IMR-90 (cell line): ENCODE data around the gene DSE. TPM values are rescaled to one million over a fixed set of nuclear protein-coding genes. Genes with fewer than 3 reads are reported as not detected.

Source experiments
- ATAC-seq: fragments of 200-7000 bp; cut with Tn5 transposase; 2 replicates; pipeline ENCODE4 v1.9.1; 2020; ENCODE audit warnings: low read depth, mild to moderate bottlenecking, moderate library complexity
- BruUV-seq: library from RNA; stranded (reverse); fragments of 400-500 nt; replicated peaks from 2 replicates; lab custom pipeline; 2021; lab: Mats Ljungman, UMichigan
- CTCF ChIA-PET: fragments of 300-600 bp; formaldehyde crosslinking; extraction: SDS; loops from one replicate; lab custom pipeline; 2021; ENCODE audit warnings: antibody characterized with exemption; lab: Yijun Ruan, JAX
- POLR2A ChIA-PET: fragments of 300-600 bp; sonication (Branson Sonifier 250); formaldehyde crosslinking; loops from one replicate; lab custom pipeline; 2022; ENCODE audit warnings: antibody characterized with exemption; ENCODE audit not compliant: unreplicated experiment; lab: Charles Lee
- DNase-seq: peaks from one replicate; pipeline ENCODE4 v3.0.0; 2013
- H2AFZ ChIP-seq: replicated peaks from 2 replicates; pipeline ENCODE3; 2013; ENCODE audit warnings: low read length, mild to moderate bottlenecking; ENCODE audit not compliant: poor library complexity
- H2AK5ac ChIP-seq: 2 replicates; pipeline ENCODE4 v1.6.1; 2013; ENCODE audit warnings: low read depth, low read length, inconsistent platforms
- H2AK9ac ChIP-seq: replicated peaks from 2 replicates; pipeline ENCODE3; 2013; ENCODE audit warnings: mild to moderate bottlenecking, low read depth, low read length, moderate library complexity; ENCODE audit not compliant: poor library complexity
- H2BK120ac ChIP-seq: 2 replicates; pipeline ENCODE4 v1.6.1; 2013; ENCODE audit warnings: low read depth, low read length, inconsistent platforms
- H2BK15ac ChIP-seq: 3 replicates; pipeline ENCODE4 v1.6.1; 2013; ENCODE audit warnings: low read depth, low read length, inconsistent platforms
- H2BK20ac ChIP-seq: 2 replicates; pipeline ENCODE4 v1.6.1; 2013; ENCODE audit warnings: low read depth, mild to moderate bottlenecking, inconsistent platforms, low read length, moderate library complexity
- H2BK5ac ChIP-seq: 2 replicates; pipeline ENCODE4 v1.6.1; 2013; ENCODE audit warnings: mild to moderate bottlenecking, low read depth, low read length, inconsistent platforms; ENCODE audit not compliant: poor library complexity, severe bottlenecking
- H3K14ac ChIP-seq: replicated peaks from 2 replicates; pipeline ENCODE4 v1.6.1; 2013; ENCODE audit warnings: low read depth, low read length, inconsistent platforms
- H3K18ac ChIP-seq: 2 replicates; pipeline ENCODE4 v1.6.1; 2013; ENCODE audit warnings: low read depth, low read length, control low read depth
- H3K23ac ChIP-seq: 2 replicates; pipeline ENCODE4 v1.6.1; 2013; ENCODE audit warnings: low read depth, low read length, inconsistent platforms
- H3K27ac ChIP-seq: 2 replicates; pipeline ENCODE4 v1.5.1; 2013; ENCODE audit warnings: mild to moderate bottlenecking, control low read depth, low read length; ENCODE audit not compliant: insufficient read depth
- H3K27me3 ChIP-seq: 2 replicates; pipeline ENCODE4 v1.6.1; 2013; ENCODE audit warnings: low read length; ENCODE audit not compliant: control insufficient read depth, insufficient read depth
- H3K36me3 ChIP-seq: 2 replicates; pipeline ENCODE4 v1.6.1; 2013; ENCODE audit warnings: low read length, mixed read lengths; ENCODE audit not compliant: control insufficient read depth, insufficient read depth
- H3K4ac ChIP-seq: 2 replicates; pipeline ENCODE4 v1.6.1; 2013; ENCODE audit warnings: low read depth, low read length, inconsistent platforms
- H3K4me1 ChIP-seq: 2 replicates; pipeline ENCODE4 v1.6.1; 2013; ENCODE audit warnings: low read length, mixed read lengths; ENCODE audit not compliant: control insufficient read depth, insufficient read depth
- H3K4me2 ChIP-seq: 2 replicates; pipeline ENCODE4 v1.6.1; 2013; ENCODE audit warnings: low read depth, mild to moderate bottlenecking, control low read depth, low read length, moderate library complexity
- H3K4me3 ChIP-seq: 2 replicates; pipeline ENCODE4 v1.5.1; 2013; ENCODE audit warnings: low read depth, mild to moderate bottlenecking, control low read depth, low read length, moderate library complexity; ENCODE audit not compliant: insufficient read depth
- H3K56ac ChIP-seq: 2 replicates; pipeline ENCODE4 v1.6.1; 2013; ENCODE audit warnings: low read length, inconsistent platforms; ENCODE audit not compliant: insufficient read depth; ENCODE audit errors: extremely low read depth
- H3K79me1 ChIP-seq, 2 experiments: 2 replicates each; pipeline ENCODE4 v1.6.1; 2013; ENCODE audit warnings: low read length in 2 of 2, inconsistent platforms in 1 of 2, low read depth in 1 of 2
- H3K9ac ChIP-seq: 2 replicates; pipeline ENCODE4 v1.6.1; 2013; ENCODE audit warnings: low read depth, low read length, control low read depth
- H3K9me1 ChIP-seq: 2 replicates; pipeline ENCODE4 v1.6.1; 2013; ENCODE audit warnings: low read length, inconsistent platforms; ENCODE audit not compliant: insufficient read depth
- H3K9me3 ChIP-seq: 2 replicates; pipeline ENCODE4 v1.6.1; 2013; ENCODE audit warnings: low read length; ENCODE audit not compliant: control insufficient read depth, insufficient read depth
- H4K20me1 ChIP-seq: 2 replicates; pipeline ENCODE4 v1.6.1; 2013; ENCODE audit warnings: low read length, inconsistent platforms; ENCODE audit not compliant: insufficient read depth
- H4K5ac ChIP-seq: 2 replicates; pipeline ENCODE4 v1.6.1; 2013; ENCODE audit warnings: mild to moderate bottlenecking, low read depth, low read length, control low read depth
- H4K8ac ChIP-seq, 2 experiments: 2 replicates each; pipeline ENCODE4 v1.6.1; 2013; ENCODE audit warnings: low read depth in 2 of 2, low read length in 2 of 2, control low read depth in 1 of 2, inconsistent platforms in 1 of 2
- H4K91ac ChIP-seq: 2 replicates; pipeline ENCODE4 v1.6.1; 2013; ENCODE audit warnings: low read depth, low read length, inconsistent platforms; ENCODE audit not compliant: insufficient read depth
- CEBPB ChIP-seq: IDR thresholded peaks from 2 replicates; pipeline ENCODE4 v1.6.1; 2012; ENCODE audit warnings: low read depth, low read length, improper control_type of control experiment
- CHD1 ChIP-seq: IDR thresholded peaks from 2 replicates; pipeline ENCODE4 v1.6.1; 2012; ENCODE audit warnings: low read depth, low read length, improper control_type of control experiment
- CTCF ChIP-seq: conservative IDR thresholded peaks from 2 replicates; pipeline ENCODE4 v1.5.1; 2012; ENCODE audit warnings: mild to moderate bottlenecking, low read depth, low read length, improper control_type of control experiment
- ELK1 ChIP-seq: fragments of 150-350 bp; IDR thresholded peaks from 2 replicates; pipeline ENCODE4 v1.6.1; 2016; ENCODE audit warnings: low read depth, mild to moderate bottlenecking, low read length, moderate library complexity, borderline replicate concordance
- FOS ChIP-seq: fragments of 150-350 bp; IDR thresholded peaks from 2 replicates; pipeline ENCODE4 v1.6.1; 2016; ENCODE audit warnings: low read depth, low read length
- MAFK ChIP-seq: IDR thresholded peaks from 2 replicates; pipeline ENCODE4 v1.6.1; 2012; ENCODE audit warnings: low read depth, low read length, improper control_type of control experiment
- MAZ ChIP-seq: IDR thresholded peaks from 2 replicates; pipeline ENCODE4 v1.6.1; 2012; ENCODE audit warnings: low read depth, mild to moderate bottlenecking, low read length, improper control_type of control experiment, moderate library complexity, borderline replicate concordance
- MXI1 ChIP-seq: IDR thresholded peaks from 2 replicates; pipeline ENCODE4 v1.6.1; 2012; ENCODE audit warnings: low read depth, mild to moderate bottlenecking, low read length, moderate library complexity, borderline replicate concordance
- NFE2L2 ChIP-seq: fragments of 150-350 bp; IDR thresholded peaks from 2 replicates; pipeline ENCODE4 v1.6.1; 2016; ENCODE audit warnings: low read depth, mild to moderate bottlenecking, low read length
- POLR2A ChIP-seq: IDR thresholded peaks from 2 replicates; pipeline ENCODE4 v1.6.1; 2012; ENCODE audit warnings: mild to moderate bottlenecking, low read depth, low read length
- RAD21 ChIP-seq: IDR thresholded peaks from 2 replicates; pipeline ENCODE4 v1.6.1; 2012; ENCODE audit warnings: low read length, improper control_type of control experiment
- RCOR1 ChIP-seq: IDR thresholded peaks from 2 replicates; pipeline ENCODE4 v1.6.1; 2012; ENCODE audit warnings: mild to moderate bottlenecking, low read length, improper control_type of control experiment; ENCODE audit not compliant: insufficient replicate concordance
- RFX5 ChIP-seq: IDR thresholded peaks from 2 replicates; pipeline ENCODE4 v1.8.0; 2012; ENCODE audit warnings: low read depth, mild to moderate bottlenecking, low read length, moderate library complexity
- SMC3 ChIP-seq: fragments of 150-350 bp; IDR thresholded peaks from 2 replicates; pipeline ENCODE4 v1.6.1; 2016; ENCODE audit warnings: low read depth, mild to moderate bottlenecking, antibody characterized with exemption, low read length, moderate library complexity
- WGBS, 2 experiments: methylation state at CpG; one replicate each; pipeline versions ENCODE4 v1.1.5 to v1.1.7; 2013; ENCODE audit warnings: missing lambda C conversion rate in 2 of 2; ENCODE audit not compliant: insufficient read length in 1 of 2; ENCODE audit errors: extremely low coverage in 2 of 2; 5-methylcytosine and 5-hydroxymethylcytosine counted together
- dilution Hi-C: fragments of 300-500 bp; cut with HindIII; formaldehyde crosslinking; loops from one replicate; pipeline ENCODE4 v1.14.3; 2018; ENCODE audit warnings: low sequenced_read_pairs; ENCODE audit not compliant: unreplicated experiment
- in situ Hi-C: fragments of 300-500 bp; cut with MboI; formaldehyde crosslinking; loops from 3 replicates; pipeline ENCODE4 v1.14.3; 2019; ENCODE audit warnings: low sequenced_read_pairs, inconsistent platforms, mixed read lengths
- intact Hi-C: fragments of 100-400 bp; cut with micrococcal nuclease; formaldehyde crosslinking; loops from 2 replicates; pipeline ENCODE4 v1.10.0; 2022
- polyA plus RNA-seq, 3 experiments: library from polyadenylated mRNA; depleted of rRNA; stranded (reverse); fragments of >200 nt; gene quantifications; 2 replicates each; pipeline ENCODE4 v1.2.3, GENCODE V29; 2012; ENCODE audit warnings: low replicate concordance in 1 of 3
- total RNA-seq: library from RNA; depleted of rRNA; stranded (reverse); fragments of >200 nt; gene quantifications from 2 replicates; pipeline ENCODE4 v1.2.3, GENCODE V29; 2012
- TF ChIP-seq, protein P1 (sequence below): fragments of 150-350 bp; IDR thresholded peaks from 2 replicates; pipeline ENCODE4 v1.6.1; 2017; ENCODE audit warnings: mild to moderate bottlenecking, antibody characterized with exemption, low read length, low read depth

Gene DSE
- total and polyA plus RNA-seq, 2 of the 4 experiments (the other 2 are of a cell fraction), result 48.0 to 154 TPM

- Histone ChIP-seq H2AFZ (no peak overlapping the region), H3K23ac (peak overlapping the region; percentile 16; the same call in 1 of the 2 replicates), H3K9me3 (no peaks in the 10 kb centered on the region), H3K4me1 (peaks cover 7% of the 10 kb centered on the region), H3K4me2 (no peak overlapping the region; the same call in 1 of the 2 replicates), H4K91ac (no peak overlapping the region; the same call in 1 of the 2 replicates), H4K5ac (peak overlapping the region; percentile 79; the same call in 1 of the 2 replicates), H3K4me3 (no peak overlapping the region), H3K9ac (no peak overlapping the region), H3K27ac (no peak overlapping the region), H2BK5ac (peak overlapping the region; percentile 21), H3K56ac (no peak overlapping the region), H4K8ac (0 out of 4 replicates have a peak overlapping the region, but pooled peaks of 1 of the 2 experiments have one; percentile 35), H3K36me3 (no peaks in the 10 kb centered on the region), H2BK120ac (peak overlapping the region; percentile 79; the same call in 1 of the 2 replicates), H3K79me1 (no peaks in the 10 kb centered on the region), H3K14ac (peak overlapping the region; percentile 37; the same call in 1 of the 2 replicates), H2BK20ac (peak overlapping the region; percentile 69; the same call in 1 of the 2 replicates), H3K27me3 (no peaks in the 10 kb centered on the region), H2BK15ac (0 out of 3 replicates have a peak overlapping the region, but pooled peaks have one; percentile 2), H3K18ac (peak overlapping the region; percentile 98; the same call in 1 of the 2 replicates), H2AK5ac (no peak overlapping the region), H2AK9ac (no peak overlapping the region), H3K9me1 (no peaks in the 10 kb centered on the region), H4K20me1 (no peaks in the 10 kb centered on the region), H3K4ac (peak overlapping the region; percentile 37; the same call in 1 of the 2 replicates)
- in situ Hi-C loops, result no loop called here
- POLR2A ChIA-PET, result no interaction called here
- WGBS, 2 experiments, result no CpG with 5 or more reads among the region's 1 CpG
- ATAC-seq (no peak), DNase-seq (no peak)
- intact Hi-C loops, result no loop called here
- no peak for TF ChIP-seq NFE2L2
- TF ChIP-seq, protein P1, sequence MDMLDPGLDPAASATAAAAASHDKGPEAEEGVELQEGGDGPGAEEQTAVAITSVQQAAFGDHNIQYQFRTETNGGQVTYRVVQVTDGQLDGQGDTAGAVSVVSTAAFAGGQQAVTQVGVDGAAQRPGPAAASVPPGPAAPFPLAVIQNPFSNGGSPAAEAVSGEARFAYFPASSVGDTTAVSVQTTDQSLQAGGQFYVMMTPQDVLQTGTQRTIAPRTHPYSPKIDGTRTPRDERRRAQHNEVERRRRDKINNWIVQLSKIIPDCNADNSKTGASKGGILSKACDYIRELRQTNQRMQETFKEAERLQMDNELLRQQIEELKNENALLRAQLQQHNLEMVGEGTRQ, result no peak
- no peak for TF ChIP-seq SMC3
- TF ChIP-seq CHD1, result no peak
- TF ChIP-seq ELK1, result no peak
- no peak for TF ChIP-seq RCOR1
- TF ChIP-seq MAZ, result no peak
- no peak for TF ChIP-seq CTCF
- TF ChIP-seq CEBPB, result no peak
- TF ChIP-seq RFX5, result no peak
- TF ChIP-seq FOS, result no peak
- TF ChIP-seq RAD21, result no peak
- no peak for TF ChIP-seq POLR2A
- TF ChIP-seq MAFK, result no peak
- no peak for TF ChIP-seq MXI1
- CTCF ChIA-PET, result no interaction called here
- dilution Hi-C loops, result no loop called here
- BruUV-seq, result no TSS peak
These were observed 16.5 kb upstream of the DSE start for GRCh38 chr6:116354236-116354635.
